NCI-H526 treated with DMSO at 0.1 percent for 48 hours (cell line): ENCODE measurements around the gene ENOPH1.

Source experiments
- DNase-seq: peaks from one replicate; lab custom pipeline; 2025; lab: John Stamatoyannopoulos, UW

Gene ENOPH1

DNA sequence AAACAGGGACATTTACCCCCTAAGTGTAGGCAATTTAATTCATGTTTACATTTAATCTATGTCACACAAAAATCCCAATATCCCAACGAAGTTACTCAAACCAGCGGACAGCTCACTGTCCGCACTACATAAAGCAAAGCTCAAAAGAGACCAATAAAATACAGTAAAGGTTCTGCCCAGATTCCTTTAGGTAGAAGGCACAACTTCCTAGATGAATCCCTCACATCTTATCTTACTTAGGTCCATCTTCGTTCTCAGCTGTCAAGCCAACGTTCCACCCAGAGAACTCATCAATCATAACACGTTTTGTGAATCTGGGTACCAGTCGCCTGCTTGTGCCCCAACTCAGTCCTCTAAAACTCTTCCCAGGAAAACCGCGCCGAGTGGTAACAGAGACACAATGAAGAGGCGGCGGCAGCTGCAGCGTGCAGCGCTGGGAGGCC lies 1.8 kb upstream of the ENOPH1 start:
- no peak for DNase-seq

DNA sequence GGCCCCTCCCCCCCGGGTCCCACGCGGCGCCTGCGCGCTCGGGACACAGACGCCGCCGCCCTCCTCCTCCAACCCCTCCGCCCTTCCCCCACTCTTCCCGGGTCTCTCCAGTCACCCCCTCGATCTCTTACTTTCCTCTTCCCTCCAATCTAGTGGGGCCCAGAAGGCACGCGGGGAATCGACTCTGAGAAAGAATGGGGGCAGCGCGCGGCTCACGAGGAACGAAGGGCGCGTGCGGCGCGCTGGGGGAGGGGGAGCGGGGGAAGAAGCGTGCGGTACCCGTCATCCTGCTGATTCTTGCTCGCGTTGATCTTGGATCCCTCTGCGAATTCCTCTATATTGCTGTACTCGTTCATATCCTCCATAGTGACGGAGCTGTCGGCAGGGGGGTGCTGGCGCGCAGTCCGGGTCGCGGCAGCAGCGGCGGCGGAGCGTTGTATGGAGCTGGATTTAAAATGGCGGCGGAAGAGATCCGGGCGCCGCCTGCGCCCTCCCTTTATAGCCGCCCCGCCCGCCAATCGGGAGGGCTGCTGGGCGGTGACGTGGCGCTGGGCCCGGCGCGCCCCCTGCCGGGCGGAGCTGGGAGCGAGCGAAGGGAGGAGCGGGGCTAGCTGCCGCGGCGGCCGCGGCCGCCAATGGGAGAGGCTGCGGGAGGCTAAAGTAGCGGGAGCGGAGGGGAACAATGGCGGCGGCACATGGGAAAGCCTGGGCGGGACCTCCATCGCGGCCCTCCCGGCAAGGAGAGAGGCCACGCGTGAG lies 1.2 kb upstream of the ENOPH1 start:
- peak; percentile 75 for DNase-seq

DNA sequence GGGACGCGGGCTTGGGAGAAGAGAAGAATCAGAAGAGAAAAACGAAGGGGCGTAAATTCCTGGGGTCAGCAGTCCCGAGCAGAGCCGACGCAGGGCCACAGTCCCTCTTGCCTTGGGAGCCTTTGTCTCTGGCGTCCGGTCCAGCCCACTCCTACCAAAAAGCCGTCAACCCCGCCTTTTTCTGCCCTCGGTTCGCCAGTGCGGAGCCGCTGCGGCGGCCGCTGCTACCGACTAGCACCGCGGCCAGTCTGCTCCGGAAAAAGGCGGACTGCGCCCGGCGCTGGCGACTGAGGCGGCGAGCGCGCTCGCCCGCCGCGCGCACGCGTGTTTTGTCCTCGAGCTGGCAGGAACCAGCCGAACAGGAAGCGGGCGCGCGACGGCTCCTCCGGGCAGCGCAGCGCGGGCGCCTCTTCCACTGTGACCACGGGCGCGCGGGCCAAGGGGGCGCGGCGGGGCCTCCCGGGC lies 630 bp upstream of the ENOPH1 start:
- peak; percentile 30 for DNase-seq

DNA sequence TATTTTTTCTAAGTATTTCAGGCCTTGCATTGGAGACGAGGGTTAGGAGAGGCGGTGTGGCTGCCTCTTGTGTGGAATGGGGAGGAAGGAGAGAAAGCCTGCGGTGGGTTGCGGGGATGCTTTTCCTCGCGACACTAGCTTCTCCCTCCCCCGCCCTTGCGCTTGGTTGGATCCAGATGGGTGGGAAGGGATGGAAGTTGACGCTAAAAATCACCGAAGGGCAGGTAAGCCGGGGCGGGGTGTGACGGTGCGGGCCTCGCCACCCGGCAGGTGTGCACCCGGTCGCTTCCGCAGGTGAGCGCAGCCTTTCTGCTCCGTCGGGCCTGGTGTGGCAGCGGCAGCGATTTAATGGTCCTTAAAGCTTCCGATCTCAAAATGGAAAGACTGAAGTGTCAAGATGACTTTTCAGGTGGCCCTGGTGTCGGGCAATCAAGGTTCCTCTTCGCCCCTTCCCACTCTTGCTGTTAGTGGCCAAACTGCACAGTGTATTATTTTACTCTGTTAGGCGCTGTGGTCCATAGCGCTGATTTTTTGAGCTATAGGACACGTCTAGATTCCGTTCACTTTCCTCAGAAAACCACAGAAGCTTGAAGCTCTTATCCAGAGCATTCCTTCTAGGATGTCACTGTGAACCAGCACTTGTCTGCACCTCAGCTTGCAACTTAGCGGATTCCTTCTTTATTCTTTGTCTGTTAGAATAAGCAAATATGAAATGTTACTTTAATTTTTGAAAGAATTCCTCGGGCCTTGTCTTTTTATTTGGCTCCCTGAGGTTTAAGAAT lies 765 bp downstream of the ENOPH1 start:
- DNase-seq, result no peak

DNA sequence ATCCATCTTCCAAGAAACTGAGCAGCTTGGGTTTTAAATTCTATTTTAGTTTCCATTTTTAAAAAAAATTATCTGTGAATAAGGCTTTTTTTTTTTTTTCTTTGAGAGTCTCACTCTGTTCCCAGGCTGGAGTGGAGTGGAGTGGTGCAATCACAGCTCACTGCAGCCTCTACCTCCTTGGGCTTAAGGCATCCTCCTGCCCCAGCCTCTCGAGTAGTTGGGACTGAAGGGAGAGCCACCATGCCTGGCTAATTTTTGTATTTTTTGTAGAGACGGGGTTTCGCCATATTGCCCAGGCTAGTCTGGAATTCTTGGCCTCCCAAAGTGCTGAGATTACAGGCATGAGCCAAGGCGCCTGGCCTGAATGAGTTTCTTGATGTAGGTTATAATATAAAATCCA lies 1.4 kb downstream of the ENOPH1 start:
- no peak for DNase-seq

DNA sequence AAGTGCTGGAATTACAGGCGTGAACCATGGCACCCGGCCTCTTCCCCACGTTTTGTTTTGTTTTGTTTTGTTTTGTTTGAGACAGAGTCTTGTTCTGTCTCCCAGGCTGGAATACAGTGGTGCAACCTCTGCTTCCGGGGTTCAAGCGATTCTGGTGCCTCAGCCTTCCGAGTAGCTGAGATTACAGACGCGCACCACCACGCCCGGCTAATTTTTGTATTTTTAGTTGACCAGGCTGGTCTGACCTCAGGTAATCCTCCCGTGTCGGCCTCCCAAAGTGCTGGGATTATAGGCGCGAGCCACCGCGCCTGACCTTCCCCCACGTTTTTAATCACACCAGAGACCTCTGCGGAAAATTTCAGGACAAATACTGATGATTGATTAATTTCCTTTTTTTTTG lies 2.2 kb downstream of the ENOPH1 start:
- DNase-seq, result no peak

DNA sequence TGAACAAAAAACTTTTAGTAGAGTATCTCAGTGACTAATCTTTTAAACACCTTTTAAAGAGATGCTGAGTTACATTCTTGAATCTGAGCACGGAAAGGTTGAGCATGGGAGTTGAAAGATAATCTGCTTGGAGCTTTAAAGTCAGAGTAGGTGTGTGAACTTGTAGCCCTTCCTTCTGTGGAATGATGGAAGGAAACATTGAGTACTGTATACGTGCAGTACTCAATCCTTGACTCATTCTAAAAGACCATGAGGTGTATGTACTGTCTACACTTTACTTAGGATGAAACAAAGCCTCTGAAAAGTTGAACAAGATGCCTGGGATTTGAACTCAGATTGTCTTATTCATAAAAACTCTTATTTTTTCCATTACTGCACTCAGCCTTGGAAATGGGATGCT lies 3.4 kb downstream of the ENOPH1 start:
- no peak for DNase-seq

DNA sequence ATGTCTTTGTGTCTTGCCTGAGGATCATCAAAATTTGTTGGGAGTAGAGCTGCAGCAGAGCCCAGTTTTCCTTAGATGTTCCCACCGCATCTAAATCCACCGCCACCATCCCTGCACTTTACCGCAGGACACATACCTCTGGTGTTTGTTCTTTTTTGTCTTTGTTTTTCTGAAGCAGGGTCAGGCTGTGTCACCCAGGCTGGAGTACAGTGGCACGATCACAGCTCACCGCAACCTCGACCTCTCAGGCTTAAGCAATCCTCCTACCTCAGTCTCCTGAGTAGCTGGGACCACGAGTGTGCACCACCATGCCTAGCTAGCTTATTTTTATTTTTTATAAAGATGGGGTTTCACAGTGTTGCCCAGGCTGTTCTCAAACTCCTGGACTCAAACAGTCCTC lies 4.6 kb downstream of the ENOPH1 start:
- no peak for DNase-seq

DNA sequence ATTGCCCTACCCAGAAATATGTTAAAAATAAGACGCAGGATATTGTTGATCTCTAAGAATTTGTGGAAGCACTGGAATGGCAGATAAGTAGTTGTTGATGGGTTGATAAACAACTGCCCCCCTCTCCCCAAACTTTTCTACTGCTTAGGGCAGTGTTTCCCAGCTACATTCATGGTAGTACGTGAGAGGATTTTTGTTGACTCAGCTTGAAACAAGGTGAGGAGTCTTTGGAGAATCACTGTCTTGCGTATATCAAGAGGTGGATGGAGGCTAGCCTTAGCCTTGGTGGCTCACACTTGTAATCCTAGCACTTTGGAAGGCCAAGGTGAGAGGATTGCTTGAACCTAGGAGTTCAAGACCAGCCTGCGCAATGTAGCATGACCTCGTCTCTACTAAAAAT lies 5.7 kb downstream of the ENOPH1 start:
- no peak for DNase-seq

DNA sequence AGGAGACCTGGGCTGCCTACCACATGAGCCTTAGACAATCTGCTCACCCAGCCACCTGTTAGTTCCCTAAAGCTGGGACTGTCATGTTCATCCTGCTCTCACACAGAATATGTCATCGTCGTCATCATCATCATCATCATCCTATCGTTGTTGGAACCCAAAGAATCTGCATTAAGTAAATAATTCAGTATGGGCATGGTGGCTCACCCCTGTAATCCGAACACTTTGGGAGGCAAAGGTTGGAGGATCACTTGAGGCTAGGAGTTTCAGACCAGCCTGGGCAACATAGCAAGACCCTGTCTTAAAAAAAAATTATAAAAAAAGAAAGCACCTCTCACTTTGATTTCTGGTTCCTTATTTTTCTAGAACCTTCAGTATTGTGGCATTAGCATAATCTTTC lies 6.4 kb downstream of the ENOPH1 start:
- no peak for DNase-seq

DNA sequence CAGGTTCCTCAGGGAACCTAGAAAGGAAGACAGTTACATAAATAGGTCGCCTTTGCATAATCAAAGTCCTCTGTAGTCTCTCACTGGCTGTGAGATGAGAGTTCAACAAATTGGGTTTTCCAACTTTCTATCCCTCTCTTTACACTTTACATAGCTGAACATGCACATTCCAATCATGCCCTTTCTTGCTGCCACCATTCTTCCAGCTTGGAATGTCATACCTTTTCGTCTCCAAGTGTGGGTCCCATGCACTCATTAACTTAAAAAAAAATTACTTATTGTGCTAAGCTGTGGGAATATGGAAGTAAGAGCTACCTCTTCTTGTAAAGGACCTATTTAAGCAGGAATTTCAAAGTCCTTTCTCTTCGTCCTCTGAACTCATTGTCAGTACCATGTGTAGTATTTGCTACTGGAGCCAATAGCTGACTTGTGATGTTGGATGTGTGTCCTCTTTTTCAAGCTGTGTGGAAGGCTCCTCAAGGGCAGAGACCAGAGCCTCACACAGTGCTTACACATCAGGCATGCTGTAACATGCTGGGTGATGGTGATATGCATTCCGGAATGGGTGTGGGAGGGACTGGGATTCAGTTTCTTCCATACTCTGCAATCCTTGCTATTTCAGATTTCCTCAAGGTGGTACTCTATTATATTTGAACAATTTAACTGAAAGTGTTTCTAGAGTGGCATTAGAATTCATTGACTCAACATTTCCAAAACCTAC lies 7.1 kb downstream of the ENOPH1 start:
- no peak for DNase-seq

DNA sequence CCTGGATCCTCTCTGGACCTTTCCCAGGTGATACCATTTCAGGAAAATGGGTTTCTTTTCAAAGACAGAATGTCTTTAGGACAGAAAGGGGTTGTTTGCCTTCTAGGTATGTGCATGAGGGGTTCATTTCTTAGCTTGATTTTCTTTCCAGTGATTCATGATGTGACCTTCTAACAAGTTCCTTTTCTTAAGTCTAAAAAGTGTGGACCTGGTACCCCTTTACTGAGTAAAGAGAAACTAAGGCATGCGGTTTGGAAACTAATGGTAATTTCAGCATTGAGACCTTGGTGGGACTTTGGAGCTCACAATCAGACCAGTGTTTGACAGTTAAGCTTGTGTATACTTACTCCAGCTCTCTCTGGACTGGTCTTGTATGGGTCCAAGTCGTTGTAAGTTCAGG lies 8.7 kb downstream of the ENOPH1 start:
- DNase-seq, result no peak

DNA sequence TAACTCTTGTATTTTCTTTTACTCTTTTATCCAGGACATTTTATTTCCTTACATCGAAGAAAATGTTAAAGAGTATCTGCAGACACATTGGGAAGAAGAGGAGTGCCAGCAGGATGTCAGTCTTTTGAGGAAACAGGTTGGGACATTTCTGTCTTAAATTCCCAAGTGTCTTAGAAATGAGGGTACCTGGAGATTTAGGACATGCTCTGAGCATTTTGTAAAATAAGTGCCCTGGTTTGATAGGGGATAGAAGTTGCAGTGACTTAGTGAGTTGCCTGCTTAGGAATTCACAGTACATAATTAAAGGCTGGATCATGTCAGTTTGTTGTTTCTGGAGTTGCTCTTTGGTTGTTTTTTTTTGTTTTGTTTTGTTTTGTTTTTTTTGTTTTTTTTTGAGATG lies 17.5 kb downstream of the ENOPH1 start:
- no peak for DNase-seq

DNA sequence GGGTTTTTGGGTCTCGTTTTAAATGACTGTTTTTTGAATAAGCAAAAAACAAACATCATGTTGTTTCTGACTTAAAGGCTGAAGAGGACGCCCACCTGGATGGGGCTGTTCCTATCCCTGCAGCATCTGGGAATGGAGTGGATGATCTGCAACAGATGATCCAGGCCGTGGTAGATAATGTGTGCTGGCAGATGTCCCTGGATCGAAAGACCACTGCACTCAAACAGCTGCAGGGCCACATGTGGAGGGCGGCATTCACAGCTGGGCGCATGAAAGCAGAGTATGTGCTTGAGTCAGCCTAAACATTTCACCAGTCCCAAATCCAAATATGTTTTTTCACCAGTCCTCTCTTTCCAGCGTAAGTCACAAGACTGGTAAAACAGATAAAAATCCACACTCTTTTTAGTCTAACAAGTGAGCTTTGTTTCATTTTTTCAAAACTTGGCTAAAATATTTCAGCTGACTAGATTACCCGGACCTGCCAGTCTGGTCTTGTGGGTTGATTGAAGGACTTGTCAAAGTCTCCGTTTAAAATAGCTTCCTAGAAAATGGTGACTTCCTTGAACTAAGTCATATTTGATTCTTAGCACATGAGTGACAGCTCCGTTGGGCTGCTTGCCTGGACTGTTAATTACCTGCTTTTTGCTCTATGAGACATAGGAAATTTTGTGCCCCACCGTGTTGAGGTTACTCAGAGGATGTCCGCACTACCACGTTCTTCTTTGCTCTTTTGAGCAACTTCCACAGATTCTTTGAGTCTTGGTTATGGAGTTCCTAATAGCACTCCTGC lies 20.8 kb downstream of the ENOPH1 start:
- DNase-seq, result no peak

DNA sequence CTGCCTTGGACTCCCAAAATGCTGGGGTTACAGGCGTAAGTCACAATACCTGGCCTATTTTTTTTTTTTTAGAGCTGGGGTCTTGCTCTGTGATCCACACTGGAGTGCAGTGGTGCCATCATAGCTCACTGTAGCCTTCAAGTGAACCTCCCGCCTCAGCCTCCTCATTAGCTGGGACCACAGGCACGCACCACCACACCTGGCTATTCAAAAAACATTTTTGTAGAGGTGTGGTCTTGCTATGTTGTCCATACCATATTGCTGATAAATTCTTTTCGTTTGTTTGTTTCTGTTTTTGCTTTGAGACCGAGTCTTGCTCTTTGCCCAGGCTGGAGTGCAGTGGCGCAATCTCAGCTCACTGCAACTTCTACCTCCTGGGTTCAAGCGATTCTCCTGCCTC lies 21.6 kb downstream of the ENOPH1 start:
- no peak for DNase-seq

DNA sequence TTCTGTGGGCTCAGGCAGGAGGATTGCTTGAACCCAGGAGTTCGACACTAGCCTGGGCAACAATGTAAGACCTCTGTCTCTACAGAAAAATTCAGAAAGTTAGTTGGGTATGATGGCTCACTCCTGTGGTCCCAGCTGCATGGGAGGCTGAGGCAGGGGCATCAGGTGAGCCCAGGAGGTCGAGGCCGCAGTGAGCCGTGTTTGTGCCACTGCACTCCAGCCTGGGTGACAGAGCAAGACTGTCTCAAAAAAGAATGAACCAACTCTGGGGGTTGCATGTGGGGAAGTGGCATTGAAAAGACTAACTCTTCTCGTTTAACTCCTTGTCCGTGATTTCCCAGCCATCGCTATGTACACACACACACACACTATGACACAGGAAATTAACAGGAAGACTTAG lies 26.9 kb downstream of the ENOPH1 start:
- no peak for DNase-seq

DNA sequence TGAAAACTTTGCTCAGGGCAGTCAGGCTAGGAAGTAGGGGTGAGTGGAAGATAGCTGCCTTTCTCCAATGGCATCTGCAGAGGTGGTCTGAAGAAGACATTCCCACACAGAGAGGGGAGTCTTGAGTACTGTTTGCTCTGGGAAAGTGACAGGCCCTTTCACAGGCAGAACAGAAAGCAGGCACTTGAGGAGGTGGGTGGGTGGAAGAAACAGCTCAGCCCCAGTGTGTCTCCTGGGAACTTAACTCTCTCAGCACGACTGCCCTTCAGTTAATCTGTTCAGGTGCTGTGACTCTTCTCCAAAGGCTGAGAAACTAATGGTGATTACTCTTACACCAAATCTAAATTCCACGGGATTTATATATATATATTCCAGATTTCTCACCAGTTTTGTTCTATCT lies 28.3 kb downstream of the ENOPH1 start:
- DNase-seq, result no peak

DNA sequence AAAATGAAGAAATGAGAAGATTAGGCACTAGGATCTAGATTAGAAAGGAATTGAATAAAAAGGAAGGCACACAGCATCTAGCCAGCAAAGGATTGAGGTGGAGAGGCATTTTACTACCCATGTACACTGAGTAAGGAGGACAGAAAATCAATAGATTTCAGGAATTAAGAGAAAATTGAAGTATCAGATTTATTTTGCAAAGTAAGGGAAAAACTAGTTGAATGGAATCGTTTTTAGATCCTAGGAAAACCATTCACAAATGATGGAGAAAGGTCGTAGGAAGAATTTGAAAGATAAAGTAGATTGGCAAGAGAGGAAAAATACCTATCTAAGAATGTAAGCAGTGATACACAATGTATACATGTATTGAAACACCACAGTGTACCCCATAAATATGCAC lies 31.3 kb downstream of the ENOPH1 start:
- no peak for DNase-seq

DNA sequence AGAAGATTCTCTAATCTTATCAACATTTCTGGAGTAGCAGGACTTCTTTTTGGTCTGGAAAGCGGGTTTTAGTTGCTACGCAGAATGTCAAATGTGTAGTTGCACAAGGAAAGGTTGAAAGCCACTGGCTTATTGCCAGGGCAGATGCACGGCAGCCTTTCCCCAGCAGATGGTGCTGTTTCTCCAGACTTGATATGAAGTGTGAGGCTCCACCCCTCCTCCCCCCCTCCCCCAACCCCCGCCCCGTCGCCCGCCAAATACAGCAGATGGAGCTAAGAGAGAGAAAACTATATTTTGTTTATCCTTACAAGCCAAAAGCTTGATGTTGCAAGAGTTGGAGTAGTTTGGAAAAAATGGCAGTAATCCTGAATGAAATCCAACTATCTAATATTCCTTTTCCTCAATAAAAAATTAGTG lies 32.0 kb downstream of the ENOPH1 start:
- DNase-seq, result peak; percentile 45

DNA sequence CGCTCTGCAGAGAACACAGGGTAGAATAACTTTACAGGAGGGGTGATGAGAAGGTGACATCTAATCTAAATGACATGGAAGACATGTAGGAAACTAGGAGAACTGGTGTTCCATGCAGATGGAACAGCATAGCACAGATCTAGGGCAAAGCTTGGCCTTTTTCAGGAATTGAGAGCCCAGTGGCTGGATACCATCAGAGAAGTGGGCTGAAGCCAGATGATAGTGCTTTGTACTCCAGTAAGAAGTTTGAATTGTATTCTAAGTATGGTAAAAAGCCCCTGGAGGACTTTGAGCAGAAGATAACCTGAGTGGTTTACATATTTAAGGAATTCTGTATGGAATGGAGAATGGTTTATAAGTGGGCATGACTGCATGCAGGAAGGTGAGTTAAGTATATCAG lies 32.8 kb downstream of the ENOPH1 start:
- DNase-seq, result no peak

DNA sequence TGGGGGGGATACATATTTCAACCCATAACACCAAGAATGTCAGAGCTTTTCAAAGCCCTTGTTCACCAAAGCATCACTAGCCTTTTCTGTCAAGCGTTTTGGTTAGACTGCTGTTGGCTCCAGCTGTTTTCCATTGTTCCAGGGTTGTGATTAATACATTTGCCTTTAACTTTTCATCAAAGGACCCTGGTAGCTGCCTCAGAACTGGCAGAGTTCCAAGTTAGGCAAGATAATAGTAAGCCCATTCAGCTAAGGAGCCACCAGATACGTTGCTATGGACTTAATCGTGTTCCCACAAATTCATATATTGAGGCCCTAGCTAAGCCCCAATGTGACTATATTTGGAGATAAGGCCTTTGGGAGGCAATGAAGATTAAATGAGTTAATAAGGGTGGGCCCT lies 37.1 kb downstream of the ENOPH1 start:
- DNase-seq, result no peak

DNA sequence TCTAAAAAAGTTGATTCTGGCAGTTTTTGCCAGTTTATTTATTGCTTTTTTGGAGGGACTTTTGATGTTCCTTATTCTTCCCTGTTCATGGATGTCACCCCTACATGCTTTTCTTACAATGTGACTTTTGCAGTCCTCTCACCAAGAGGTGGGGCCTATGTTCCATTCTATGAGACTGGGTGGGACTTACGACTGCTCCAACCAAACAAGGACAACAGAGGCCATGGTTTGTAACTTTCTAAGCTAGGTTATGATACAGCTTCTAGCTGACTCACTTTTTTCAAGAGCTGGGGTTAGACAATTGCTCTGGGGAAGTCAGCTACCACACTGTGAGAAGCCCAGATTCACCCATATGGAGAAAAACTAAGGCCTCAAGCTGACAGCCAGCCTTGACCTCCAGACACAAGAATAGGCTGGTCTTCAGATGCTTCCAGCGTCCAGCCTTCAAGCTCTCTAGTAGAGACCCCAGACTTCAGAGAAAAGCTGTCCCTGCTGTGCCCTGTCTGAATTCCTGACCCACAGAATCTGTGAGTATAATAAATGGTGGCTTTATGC lies 39.5 kb downstream of the ENOPH1 start:
- DNase-seq, result no peak
